Renal cortex interstitium (tissue), 15 donors: ENCODE results near the gene HMGB2. TPM values are rescaled to one million over a fixed set of nuclear protein-coding genes. Genes with fewer than 3 reads are reported as not detected.

Source experiments
- DNase-seq, 11 donors: peaks; one replicate each; pipeline ENCODE4 v3.0.0-alpha.2; 2013; ENCODE audit warnings: low read depth in 9 of 11, low spot score in 4 of 11; ENCODE audit errors: extremely low read depth in 1 of 11
- long read RNA-seq, 16 experiments: transcript quantifications; one replicate each; lab custom pipeline, GENCODE V29; 2026
- polyA plus RNA-seq, 3 donors: library from polyadenylated mRNA; unstranded; fragments of 120-200 nt; gene quantifications; one replicate each; pipeline ENCODE4 v1.2.1, GENCODE V29; 2013; ENCODE audit not compliant: insufficient read length in 3 of 3

The HMGB2 gene
- 100 to 1,000 TPM; 310 to 477 (median 411) TPM for polyA plus RNA-seq
- long read RNA-seq, donor 1, transcript HMGB2-202 (4 exons, 1,032 nt): minor isoform, 17 of 152 reads
- long read RNA-seq, donor 1, transcript HMGB2-205 (3 exons, 1,841 nt): minor isoform, 11 of 152 reads
- long read RNA-seq, donor 1, transcript HMGB2-201 (5 exons, 1,889 nt): major isoform, 92 of 152 reads
- long read RNA-seq, donor 1, transcript HMGB2-203 (5 exons, 1,175 nt): minor isoform, 9 of 152 reads
- long read RNA-seq, donor 1, partial matches to known transcripts: 23 of 152 reads
- long read RNA-seq, donor 1, other reads (novel, unspliced or antisense): 0 of 152 reads
- long read RNA-seq, donor 2, transcript HMGB2-201 (5 exons, 1,889 nt): major isoform, 86 of 147 reads
- long read RNA-seq, donor 2, transcript HMGB2-202 (4 exons, 1,032 nt): minor isoform, 16 of 147 reads
- long read RNA-seq, donor 2, transcript HMGB2-205 (3 exons, 1,841 nt): minor isoform, 13 of 147 reads
- long read RNA-seq, donor 2, transcript HMGB2-203 (5 exons, 1,175 nt): minor isoform, 7 of 147 reads
- long read RNA-seq, donor 2, partial matches to known transcripts: 25 of 147 reads
- long read RNA-seq, donor 2, other reads (novel, unspliced or antisense): 0 of 147 reads
- long read RNA-seq, donor 3, transcript HMGB2-202 (4 exons, 1,032 nt): minor isoform, 41 of 248 reads
- long read RNA-seq, donor 3, transcript HMGB2-203 (5 exons, 1,175 nt): minor isoform, 8 of 248 reads
- long read RNA-seq, donor 3, transcript HMGB2-201 (5 exons, 1,889 nt): major isoform, 172 of 248 reads
- long read RNA-seq, donor 3, partial matches to known transcripts: 25 of 248 reads
- long read RNA-seq, donor 3, other reads (novel, unspliced or antisense): 0 of 248 reads
- long read RNA-seq, donor 4, transcript HMGB2-201 (5 exons, 1,889 nt): major isoform, 103 of 181 reads
- long read RNA-seq, donor 4, transcript HMGB2-202 (4 exons, 1,032 nt): minor isoform, 56 of 181 reads
- long read RNA-seq, donor 4, partial matches to known transcripts: 10 of 181 reads
- long read RNA-seq, donor 4, other reads (novel, unspliced or antisense): 6 of 181 reads
- long read RNA-seq, donor 5: 0 reads
- long read RNA-seq, donor 6, transcript HMGB2-203 (5 exons, 1,175 nt): minor isoform, 7 of 204 reads
- long read RNA-seq, donor 6, transcript HMGB2-201 (5 exons, 1,889 nt): major isoform, 130 of 204 reads
- long read RNA-seq, donor 6, transcript HMGB2-202 (4 exons, 1,032 nt): minor isoform, 32 of 204 reads
- long read RNA-seq, donor 6, partial matches to known transcripts: 27 of 204 reads
- long read RNA-seq, donor 6, other reads (novel, unspliced or antisense): 5 of 204 reads
- long read RNA-seq, donor 7, transcript HMGB2-202 (4 exons, 1,032 nt): minor isoform, 37 of 214 reads
- long read RNA-seq, donor 7, transcript HMGB2-205 (3 exons, 1,841 nt): minor isoform, 13 of 214 reads
- long read RNA-seq, donor 7, transcript HMGB2-203 (5 exons, 1,175 nt): minor isoform, 7 of 214 reads
- long read RNA-seq, donor 7, transcript HMGB2-201 (5 exons, 1,889 nt): major isoform, 134 of 214 reads
- long read RNA-seq, donor 7, partial matches to known transcripts: 23 of 214 reads
- long read RNA-seq, donor 7, other reads (novel, unspliced or antisense): 0 of 214 reads
- long read RNA-seq, donor 8: 0 reads
- long read RNA-seq, donor 9, transcript HMGB2-202 (4 exons, 1,032 nt): minor isoform, 51 of 189 reads
- long read RNA-seq, donor 9, transcript HMGB2-201 (5 exons, 1,889 nt): major isoform, 118 of 189 reads
- long read RNA-seq, donor 9, transcript HMGB2-203 (5 exons, 1,175 nt): minor isoform, 10 of 189 reads
- long read RNA-seq, donor 9, partial matches to known transcripts: 8 of 189 reads
- long read RNA-seq, donor 9, other reads (novel, unspliced or antisense): 0 of 189 reads
- long read RNA-seq, donor 10, transcript HMGB2-202 (4 exons, 1,032 nt): minor isoform, 35 of 193 reads
- long read RNA-seq, donor 10, transcript HMGB2-205 (3 exons, 1,841 nt): minor isoform, 6 of 193 reads
- long read RNA-seq, donor 10, transcript HMGB2-201 (5 exons, 1,889 nt): major isoform, 112 of 193 reads
- long read RNA-seq, donor 10, transcript HMGB2-203 (5 exons, 1,175 nt): minor isoform, 7 of 193 reads
- long read RNA-seq, donor 10, partial matches to known transcripts: 33 of 193 reads
- long read RNA-seq, donor 10, other reads (novel, unspliced or antisense): 0 of 193 reads
- long read RNA-seq, donor 11, transcript HMGB2-202 (4 exons, 1,032 nt): minor isoform, 39 of 135 reads
- long read RNA-seq, donor 11, transcript HMGB2-201 (5 exons, 1,889 nt): major isoform, 85 of 135 reads
- long read RNA-seq, donor 11, transcript HMGB2-203 (5 exons, 1,175 nt): minor isoform, 6 of 135 reads
- long read RNA-seq, donor 11, partial matches to known transcripts: 5 of 135 reads
- long read RNA-seq, donor 11, other reads (novel, unspliced or antisense): 0 of 135 reads
- long read RNA-seq, donor 12, transcript HMGB2-201 (5 exons, 1,889 nt): major isoform, 40 of 59 reads
- long read RNA-seq, donor 12, transcript HMGB2-202 (4 exons, 1,032 nt): minor isoform, 6 of 59 reads
- long read RNA-seq, donor 12, partial matches to known transcripts: 7 of 59 reads
- long read RNA-seq, donor 12, other reads (novel, unspliced or antisense): 0 of 59 reads
- long read RNA-seq, donor 13: 0 reads
- long read RNA-seq, donor 14, transcript HMGB2-202 (4 exons, 1,032 nt): minor isoform, 30 of 177 reads
- long read RNA-seq, donor 14, transcript HMGB2-201 (5 exons, 1,889 nt): major isoform, 111 of 177 reads
- long read RNA-seq, donor 14, transcript HMGB2-203 (5 exons, 1,175 nt): minor isoform, 12 of 177 reads
- long read RNA-seq, donor 14, transcript HMGB2-205 (3 exons, 1,841 nt): minor isoform, 8 of 177 reads
- long read RNA-seq, donor 14, partial matches to known transcripts: 16 of 177 reads
- long read RNA-seq, donor 14, other reads (novel, unspliced or antisense): 0 of 177 reads
- long read RNA-seq, donor 15, transcript HMGB2-203 (5 exons, 1,175 nt): minor isoform, 7 of 99 reads
- long read RNA-seq, donor 15, transcript HMGB2-202 (4 exons, 1,032 nt): minor isoform, 20 of 99 reads
- long read RNA-seq, donor 15, transcript HMGB2-201 (5 exons, 1,889 nt): major isoform, 69 of 99 reads
- long read RNA-seq, donor 15, partial matches to known transcripts: 0 of 99 reads
- long read RNA-seq, donor 15, other reads (novel, unspliced or antisense): 0 of 99 reads
- long read RNA-seq, donor 16, transcript HMGB2-205 (3 exons, 1,841 nt): minor isoform, 10 of 468 reads
- long read RNA-seq, donor 16, transcript HMGB2-201 (5 exons, 1,889 nt): major isoform, 279 of 468 reads
- long read RNA-seq, donor 16, transcript HMGB2-203 (5 exons, 1,175 nt): minor isoform, 21 of 468 reads
- long read RNA-seq, donor 16, transcript HMGB2-202 (4 exons, 1,032 nt): minor isoform, 129 of 468 reads
- long read RNA-seq, donor 16, partial matches to known transcripts: 29 of 468 reads
- long read RNA-seq, donor 16, other reads (novel, unspliced or antisense): 0 of 468 reads

GRCh38 chr4:173334085-173334890 lies at the start of gene HMGB2:
Gene HMGB2, minus strand, starts transcription at chr4:173334358. Its CDS starts 709 bp downstream, at chr4:173333649.
- peak; percentile 99 to 100 (median 99) for DNase-seq

DNA sequence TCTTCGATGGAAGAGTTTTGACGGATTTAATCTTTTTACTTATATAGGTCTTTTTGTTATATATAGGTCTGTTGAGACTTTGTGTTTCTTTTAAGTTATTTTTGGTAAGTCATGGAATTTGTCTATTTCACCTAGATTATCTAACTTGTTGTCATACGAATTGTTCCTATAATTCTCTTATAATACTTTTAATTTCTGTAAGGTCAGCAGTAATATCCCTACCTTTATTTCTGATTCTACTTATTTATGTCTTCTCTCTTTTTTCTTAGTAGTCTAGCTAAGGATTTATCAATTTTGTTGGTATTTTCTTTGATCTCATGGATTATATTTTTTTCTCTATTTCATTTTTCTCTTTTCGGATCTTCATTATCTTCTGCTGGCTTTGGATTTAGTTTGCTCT lies 48.2 kb upstream of the HMGB2 start:
- DNase-seq: no peak

- no peak for DNase-seq
These were observed 47.5 kb upstream of the HMGB2 start for GRCh38 chr4:173381610-173382009.

GRCh38 chr4:173380987-173381386 lies 46.8 kb upstream of the HMGB2 start:
- no peak for DNase-seq

DNA sequence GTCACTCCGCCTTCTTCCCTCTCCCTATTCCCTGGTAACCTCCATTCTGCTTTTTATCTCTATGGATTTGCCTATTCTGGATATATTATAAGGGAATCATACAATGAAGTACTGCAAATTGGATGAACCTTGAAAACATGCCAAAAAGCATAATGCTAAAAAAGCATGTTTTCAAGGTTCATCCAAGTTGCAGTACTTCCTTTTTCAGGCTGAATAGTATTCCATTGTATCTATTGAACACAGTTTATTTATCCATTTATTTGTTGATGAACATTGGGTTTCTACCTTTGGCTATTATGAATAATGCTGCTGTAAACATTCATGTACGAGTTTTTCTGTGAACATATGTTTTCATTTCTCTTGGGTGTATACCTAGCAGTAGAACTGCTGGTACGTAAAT lies 45.8 kb upstream of the HMGB2 start:
- no peak for DNase-seq

DNA sequence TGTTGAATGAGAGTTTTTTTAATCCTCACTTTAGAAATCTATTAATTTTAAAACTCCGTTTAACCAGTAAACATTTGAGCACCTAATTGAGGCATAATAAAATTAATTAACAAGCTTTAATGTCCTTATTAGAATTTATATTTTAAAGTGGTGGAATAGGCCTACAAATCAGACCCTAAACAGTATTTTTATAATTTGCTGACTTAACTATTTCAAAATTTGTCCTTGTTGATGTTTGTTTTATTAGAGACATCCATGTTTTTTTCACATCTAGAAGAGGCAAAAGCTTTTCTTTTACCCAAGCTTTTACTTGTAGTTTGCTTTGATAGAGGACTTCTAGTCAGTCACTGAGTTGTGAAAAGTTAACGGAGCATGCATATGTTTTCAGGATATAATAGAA lies 40.4 kb upstream of the HMGB2 start:
- no peak for DNase-seq

DNA sequence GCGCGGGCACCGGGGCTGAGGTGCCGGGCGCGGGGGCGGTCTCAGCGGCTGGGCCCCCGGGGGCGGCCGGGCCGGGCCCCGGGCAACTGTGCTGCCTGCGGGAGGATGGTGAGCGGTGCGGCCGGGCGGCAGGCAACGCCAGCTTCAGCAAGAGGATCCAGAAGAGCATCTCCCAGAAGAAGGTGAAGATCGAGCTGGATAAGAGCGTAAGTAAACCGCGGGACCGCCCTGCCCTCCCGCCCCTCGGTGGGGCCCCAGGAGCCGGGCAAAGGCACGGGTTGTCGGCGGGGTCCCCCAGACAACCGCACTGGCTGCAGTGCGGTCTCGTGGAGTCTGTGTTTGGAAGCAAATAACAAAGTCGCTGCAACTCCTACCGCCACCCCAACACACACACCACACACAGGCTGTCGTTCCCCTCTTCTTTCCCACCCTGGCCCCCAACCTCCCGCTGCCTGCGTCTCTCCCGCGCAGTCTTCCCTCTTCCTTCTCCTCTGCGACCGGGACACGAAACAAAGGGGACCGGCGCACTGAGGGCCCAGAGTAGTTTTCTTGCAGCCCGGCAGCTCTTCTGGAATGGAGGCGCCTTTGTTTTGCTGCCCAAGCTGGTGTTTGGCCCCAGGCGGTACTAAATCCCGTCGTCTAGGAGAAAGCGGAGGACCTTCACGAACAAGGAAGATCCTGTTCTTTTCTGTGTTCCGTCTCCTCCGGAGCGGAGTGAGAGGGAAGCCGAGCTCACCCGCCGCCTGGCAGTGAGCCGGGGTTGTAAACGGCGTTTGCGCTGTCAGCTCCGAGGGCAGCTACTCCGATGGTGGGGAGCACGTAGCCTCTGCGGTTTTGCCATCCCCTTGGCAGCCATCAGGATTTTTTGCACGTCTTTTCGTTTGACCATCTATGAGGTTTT lies 37.4 kb upstream of the HMGB2 start:
- peak in 10 of 11 donors; percentile 42 to 74 (median 50) for DNase-seq

DNA sequence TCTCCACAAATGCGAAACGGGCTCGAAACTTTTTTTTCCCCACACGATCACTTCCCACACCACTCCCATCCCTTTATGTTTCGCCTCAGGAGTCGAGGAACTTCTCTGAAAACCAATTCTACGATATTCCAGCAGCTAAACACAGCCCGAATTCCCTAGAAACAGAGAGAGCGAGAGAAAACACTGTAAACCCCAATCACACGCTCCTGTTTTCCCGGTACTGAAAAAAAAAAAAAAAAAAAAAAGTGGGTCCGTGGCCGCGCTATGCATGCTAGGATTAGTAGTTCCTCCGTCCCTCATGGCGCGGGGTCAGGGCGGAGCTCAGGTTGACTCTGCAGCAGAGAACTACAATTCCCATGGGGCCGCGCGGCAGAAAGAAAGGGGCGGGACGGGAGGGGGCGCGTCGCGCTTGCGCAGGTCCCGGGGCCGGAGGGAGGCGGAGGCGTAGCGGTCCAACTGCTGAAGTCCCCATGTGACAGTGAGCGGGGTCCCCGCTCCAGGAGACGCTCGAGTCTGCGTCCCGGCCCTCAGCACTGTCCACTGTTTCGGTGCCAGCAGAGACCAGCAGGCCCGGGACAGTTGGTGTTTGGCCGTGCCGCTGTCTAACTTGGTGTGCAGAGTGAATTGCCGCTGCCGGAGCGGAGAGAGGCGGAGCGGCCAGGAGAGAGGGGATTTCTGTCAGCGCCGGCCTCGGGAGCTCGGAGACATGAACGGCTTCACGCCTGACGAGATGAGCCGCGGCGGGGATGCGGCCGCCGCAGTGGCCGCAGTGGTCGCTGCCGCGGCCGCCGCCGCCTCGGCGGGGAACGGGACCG lies 36.5 kb upstream of the HMGB2 start, which contains the start of gene SAP30:
SAP30 (plus strand) TSS at position 478 of the 815 bp plus-strand sequence; CDS start at position 707, 229 bp downstream.
- DNase-seq: peak; percentile 91 to 99 (median 97)

DNA sequence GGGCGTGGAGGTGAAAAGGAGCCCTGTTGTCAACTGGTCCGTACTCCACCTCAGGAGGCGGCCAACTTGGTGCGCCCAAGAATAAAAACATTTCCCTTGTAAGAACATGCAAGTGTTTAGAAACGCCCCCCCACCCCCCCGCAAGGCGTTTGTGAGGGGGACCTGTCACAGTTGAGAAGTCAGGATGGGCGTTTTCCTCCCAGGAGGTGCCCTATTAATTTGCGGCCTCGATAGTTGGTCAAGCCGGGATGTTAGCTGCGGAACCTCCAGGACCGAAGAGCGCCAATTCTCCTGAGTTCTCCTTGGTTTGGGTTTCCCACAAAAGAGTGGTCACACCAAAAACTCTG lies 35.9 kb upstream of the HMGB2 start:
- DNase-seq: peak in 2 of 11 donors; percentile 39 to 54

DNA sequence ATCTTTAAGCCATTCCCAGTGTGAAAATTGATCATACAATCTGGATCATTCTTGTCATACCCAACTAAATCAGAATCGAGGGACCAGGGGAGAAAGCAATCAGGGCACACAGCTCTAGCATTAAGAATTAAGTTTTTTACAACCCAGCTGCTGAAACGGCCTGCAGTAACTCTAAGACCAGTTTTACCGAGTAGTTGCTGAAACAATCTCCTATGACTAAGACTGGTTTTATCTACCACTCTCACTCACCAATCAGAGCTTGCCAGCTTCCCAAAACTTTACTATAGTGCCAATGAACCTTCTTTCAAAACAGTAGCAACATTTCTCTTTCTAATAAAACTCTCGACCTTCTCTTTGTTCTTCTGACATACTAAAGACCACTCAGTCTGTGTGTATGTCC lies 33.8 kb upstream of the HMGB2 start:
- no peak for DNase-seq

DNA sequence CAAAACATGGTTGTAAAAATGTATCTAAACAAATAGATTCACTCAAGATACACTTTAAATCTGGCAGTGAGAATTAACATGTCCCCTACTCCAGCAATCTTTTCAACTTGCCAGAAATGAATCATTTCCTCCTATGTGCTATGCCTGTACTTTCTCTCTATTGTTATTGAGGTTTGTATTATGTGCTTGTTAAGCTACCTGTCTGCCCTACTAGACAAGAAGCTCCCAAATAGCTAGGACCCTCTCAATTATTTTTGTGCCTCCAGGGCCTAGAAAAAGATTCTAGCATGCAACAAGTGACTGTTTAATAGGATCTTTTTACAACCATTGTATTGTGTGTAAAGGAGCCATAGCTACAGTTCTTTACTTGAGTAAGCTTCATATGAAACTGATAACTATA lies 33.1 kb upstream of the HMGB2 start:
- no peak for DNase-seq

GRCh38 chr4:173365359-173365996 lies 31.3 kb upstream of the HMGB2 start:
- no peak for DNase-seq
